ENCODE data around the gene CSF1.

- TF ChIP-seq CTCF (conservative IDR thresholded peaks at IDR 0.05 in 1 of 2, IDR thresholded peaks at IDR 0.05 in 1 of 2; ENCODE audit: extremely low read depth in 1 of 2, insufficient read depth in 1 of 2, low read depth in 1 of 2, low read length in 2 of 2) (no peak), EZH2 (IDR thresholded peaks at IDR 0.05; ENCODE audit: borderline replicate concordance, low read length) (no peak)
Observed at GRCh38 chr1:109924316-109924715, 13.7 kb downstream of the CSF1 start.
